ENCODE results near the gene MGAT5.
"Not testable (repeated sequence)": the region's sequence is repeated elsewhere in the genome, so short reads cannot be mapped to it uniquely, and the experiment has no call there.

The MGAT5 gene

GRCh38 chr2:134465228-134466105 lies 211.6 kb downstream of the MGAT5 start:
- no peak for DNase-seq (ENCODE audit: low spot score)

GRCh38 chr2:134466141-134466540 lies 212.3 kb downstream of the MGAT5 start:
- no peak for DNase-seq (ENCODE audit: low spot score)

- no peak for DNase-seq (ENCODE audit: low spot score)
These were observed 214.3 kb downstream of the MGAT5 start for GRCh38 chr2:134468164-134468563.

GRCh38 chr2:134468776-134469175 lies 214.9 kb downstream of the MGAT5 start:
- DNase-seq (ENCODE audit: low spot score), result no peak

GRCh38 chr2:134469516-134470115 lies 215.7 kb downstream of the MGAT5 start:
- no peak for DNase-seq (ENCODE audit: low spot score)

GRCh38 chr2:134470561-134471168 lies 216.8 kb downstream of the MGAT5 start:
- no peak for DNase-seq (ENCODE audit: low spot score)

- not testable (repeated sequence) for DNase-seq (ENCODE audit: low spot score)
These were observed 223.1 kb downstream of the MGAT5 start for GRCh38 chr2:134476982-134477381.

- DNase-seq (ENCODE audit: low spot score), result no peak
These were observed 225.9 kb downstream of the MGAT5 start for GRCh38 chr2:134479696-134480330.

- DNase-seq (ENCODE audit: low spot score), result no peak
These were observed 228.4 kb downstream of the MGAT5 start for GRCh38 chr2:134482131-134482723.

GRCh38 chr2:134482766-134483340 lies 229.0 kb downstream of the MGAT5 start:
- DNase-seq (ENCODE audit: low spot score), result no peak

- DNase-seq (ENCODE audit: low spot score), result no peak
These were observed 236.0 kb downstream of the MGAT5 start for GRCh38 chr2:134489732-134490384.

GRCh38 chr2:134490559-134490958 lies 236.7 kb downstream of the MGAT5 start:
- no peak for DNase-seq (ENCODE audit: low spot score)

- no peak for DNase-seq (ENCODE audit: low spot score)
These were observed 237.2 kb downstream of the MGAT5 start for GRCh38 chr2:134491022-134491421.

GRCh38 chr2:134491771-134492441 lies 238.0 kb downstream of the MGAT5 start:
- no peak for DNase-seq (ENCODE audit: low spot score)

- no peak for DNase-seq (ENCODE audit: low spot score)
These were observed 239.9 kb downstream of the MGAT5 start for GRCh38 chr2:134493797-134494196.

GRCh38 chr2:134498654-134499053 lies 244.8 kb downstream of the MGAT5 start:
- no peak for DNase-seq (ENCODE audit: low spot score)

- DNase-seq (ENCODE audit: low spot score), result no peak
These were observed 245.5 kb downstream of the MGAT5 start for GRCh38 chr2:134499307-134499926.

GRCh38 chr2:134500211-134500935 lies 246.5 kb downstream of the MGAT5 start:
- DNase-seq (ENCODE audit: low spot score), result no peak

- no peak for DNase-seq (ENCODE audit: low spot score)
These were observed 247.7 kb downstream of the MGAT5 start for GRCh38 chr2:134501476-134502091.

Data from hepatic stellate cell (primary cell).